Hepatocyte (in vitro differentiated cells): ENCODE data around the gene TP53TG5.

ENCODE experiments used
- EZH2 ChIP-seq: fragments of 200-600 bp; sonication (generic); IDR thresholded peaks from 2 replicates; pipeline ENCODE4 v1.6.1; 2016; ENCODE audit warnings: antibody characterized with exemption, mild to moderate bottlenecking, borderline replicate concordance
- EZH2phosphoT487 ChIP-seq: fragments of 200-600 bp; sonication (generic); IDR thresholded peaks from one replicate; pipeline ENCODE4 v1.6.1; 2018; ENCODE audit warnings: antibody characterized with exemption, mild to moderate bottlenecking, low read depth, moderate library complexity; ENCODE audit not compliant: unreplicated experiment, severe bottlenecking
- TF ChIP-seq, protein P1 (sequence below): fragments of 200-600 bp; sonication (generic); IDR thresholded peaks from 2 replicates; pipeline ENCODE4 v1.5.1; 2016; ENCODE audit warnings: antibody characterized with exemption, mild to moderate bottlenecking; ENCODE audit not compliant: poor library complexity

DNA sequence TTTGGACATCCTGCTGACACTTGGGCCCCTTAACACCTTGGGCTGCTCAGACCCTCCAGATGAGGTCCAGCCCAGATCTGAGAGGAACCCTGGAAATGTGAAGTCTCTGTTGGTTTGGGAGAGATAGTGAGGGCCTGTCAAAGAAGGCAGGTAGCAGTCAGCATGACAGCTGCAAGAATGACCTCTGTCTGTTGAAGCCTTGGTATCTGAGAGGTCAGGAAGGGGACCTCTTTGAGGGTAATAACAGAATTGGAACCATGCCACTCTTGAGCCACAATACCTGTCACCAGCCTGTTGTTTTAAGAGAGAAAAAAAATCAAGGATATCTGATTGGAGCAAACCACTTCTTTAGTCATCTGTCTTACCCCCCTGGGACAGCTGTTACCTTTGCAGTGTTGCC is 11.0 kb downstream of the TP53TG5 start:
- TF ChIP-seq, protein P1, sequence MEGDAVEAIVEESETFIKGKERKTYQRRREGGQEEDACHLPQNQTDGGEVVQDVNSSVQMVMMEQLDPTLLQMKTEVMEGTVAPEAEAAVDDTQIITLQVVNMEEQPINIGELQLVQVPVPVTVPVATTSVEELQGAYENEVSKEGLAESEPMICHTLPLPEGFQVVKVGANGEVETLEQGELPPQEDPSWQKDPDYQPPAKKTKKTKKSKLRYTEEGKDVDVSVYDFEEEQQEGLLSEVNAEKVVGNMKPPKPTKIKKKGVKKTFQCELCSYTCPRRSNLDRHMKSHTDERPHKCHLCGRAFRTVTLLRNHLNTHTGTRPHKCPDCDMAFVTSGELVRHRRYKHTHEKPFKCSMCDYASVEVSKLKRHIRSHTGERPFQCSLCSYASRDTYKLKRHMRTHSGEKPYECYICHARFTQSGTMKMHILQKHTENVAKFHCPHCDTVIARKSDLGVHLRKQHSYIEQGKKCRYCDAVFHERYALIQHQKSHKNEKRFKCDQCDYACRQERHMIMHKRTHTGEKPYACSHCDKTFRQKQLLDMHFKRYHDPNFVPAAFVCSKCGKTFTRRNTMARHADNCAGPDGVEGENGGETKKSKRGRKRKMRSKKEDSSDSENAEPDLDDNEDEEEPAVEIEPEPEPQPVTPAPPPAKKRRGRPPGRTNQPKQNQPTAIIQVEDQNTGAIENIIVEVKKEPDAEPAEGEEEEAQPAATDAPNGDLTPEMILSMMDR = no peak
- no peak for TF ChIP-seq EZH2
- no peak for TF ChIP-seq EZH2phosphoT487
